ENCODE measurements around the gene NHLRC4. TPM values are rescaled to one million over a fixed set of nuclear protein-coding genes. Genes with fewer than 3 reads are reported as not detected.
A peak's percentile ranks its signal among the peaks of the same experiment; 100 is the strongest.

NHLRC4 gene
- total RNA-seq, 1 donor from 2014 or later: 1.0 TPM

- H3K9me3 Mint-ChIP-seq: no peaks in the 10 kb centered on the region
- H3K27me3 Mint-ChIP-seq: no peaks in the 10 kb centered on the region
- intact Hi-C loops (cut with micrococcal nuclease): no loop called here
- H3K36me3 Mint-ChIP-seq (ENCODE audit: low read depth): peaks cover 7% of the 10 kb centered on the region
- H3K4me3 Mint-ChIP-seq: peak overlapping the region; percentile 80
- H3K4me1 Mint-ChIP-seq: peaks cover 42% of the 10 kb centered on the region
- ChIA-PET CTCF (no interaction called here), POLR2A (interaction anchor here (0.6 kb wide), 1 partner anchor 59 kb away, joined by 3 read pairs; the partner anchor contains the start of gene WDR90)
- no peak overlapping the region for H3K27ac Mint-ChIP-seq
- TF ChIP-seq CTCF (IDR thresholded peaks at IDR 0.05): no peak
- ATAC-seq (ENCODE audit: low read depth) (no peak), DNase-seq (no peak)
Observed at GRCh38 chr16:590815-591200, 24.0 kb downstream of the NHLRC4 start.

- Mint-ChIP-seq H3K4me1 (peaks cover 42% of the 10 kb centered on the region), H3K4me3 (peak overlapping the region; percentile 80), H3K36me3 (ENCODE audit: low read depth) (peaks cover 9% of the 10 kb centered on the region), H3K27ac (no peak overlapping the region), H3K9me3 (no peaks in the 10 kb centered on the region), H3K27me3 (no peaks in the 10 kb centered on the region)
- DNase-seq (no peak), ATAC-seq (ENCODE audit: low read depth) (no peak)
- CTCF ChIA-PET: no interaction called here
- POLR2A ChIA-PET: no interaction called here
- intact Hi-C loops (cut with micrococcal nuclease): no loop called here
- TF ChIP-seq CTCF (IDR thresholded peaks at IDR 0.05): no peak
Observed at GRCh38 chr16:591231-591630, 24.4 kb downstream of the NHLRC4 start.

GRCh38 chr16:591892-592517 lies 25.2 kb downstream of the NHLRC4 start:
- DNase-seq (no peak), ATAC-seq (ENCODE audit: low read depth) (no peak)
- H3K27ac Mint-ChIP-seq: no peak overlapping the region
- no peak overlapping the region for H3K4me3 Mint-ChIP-seq
- ChIA-PET CTCF (no interaction called here), POLR2A (interaction anchor here (1.1 kb wide), 1 partner anchor 44 kb away, joined by 3 read pairs; the partner anchor contains the start of gene METTL26)
- no peaks in the 10 kb centered on the region for H3K27me3 Mint-ChIP-seq
- H3K36me3 Mint-ChIP-seq (ENCODE audit: low read depth): peaks cover 16% of the 10 kb centered on the region
- intact Hi-C loops (cut with micrococcal nuclease): no loop called here
- H3K9me3 Mint-ChIP-seq: no peaks in the 10 kb centered on the region
- H3K4me1 Mint-ChIP-seq: peaks cover 42% of the 10 kb centered on the region
- TF ChIP-seq CTCF (IDR thresholded peaks at IDR 0.05): no peak

GRCh38 chr16:592518-593306 lies 25.9 kb downstream of the NHLRC4 start:
- H3K4me1 Mint-ChIP-seq: peaks cover 37% of the 10 kb centered on the region
- H3K36me3 Mint-ChIP-seq (ENCODE audit: low read depth): peaks cover 17% of the 10 kb centered on the region
- intact Hi-C loops (cut with micrococcal nuclease): no loop called here
- POLR2A ChIA-PET: interaction anchor here (1.1 kb wide), 1 partner anchor 44 kb away, joined by 3 read pairs; the partner anchor contains the start of gene METTL26
- ATAC-seq (ENCODE audit: low read depth): no peak
- no peak overlapping the region for H3K27ac Mint-ChIP-seq
- no peak overlapping the region for H3K4me3 Mint-ChIP-seq
- CTCF ChIA-PET: interaction anchor here (0.8 kb wide), 1 partner anchor 56 kb away, joined by 4 read pairs; the partner anchor contains the start of gene WDR90
- H3K9me3 Mint-ChIP-seq: no peaks in the 10 kb centered on the region
- DNase-seq: no peak
- TF ChIP-seq CTCF (IDR thresholded peaks at IDR 0.05): no peak
- H3K27me3 Mint-ChIP-seq: no peaks in the 10 kb centered on the region

GRCh38 chr16:593406-593805 lies 26.6 kb downstream of the NHLRC4 start:
- intact Hi-C loops (cut with micrococcal nuclease): no loop called here
- no peak overlapping the region for H3K27ac Mint-ChIP-seq
- no peak for ATAC-seq (ENCODE audit: low read depth)
- peaks cover 17% of the 10 kb centered on the region for H3K36me3 Mint-ChIP-seq (ENCODE audit: low read depth)
- H3K4me1 Mint-ChIP-seq: peaks cover 30% of the 10 kb centered on the region
- H3K27me3 Mint-ChIP-seq: no peaks in the 10 kb centered on the region
- CTCF ChIA-PET: interaction anchor here (0.8 kb wide), 1 partner anchor 55 kb away, joined by 4 read pairs; the partner anchor contains the start of gene WDR90
- TF ChIP-seq CTCF (IDR thresholded peaks at IDR 0.05): no peak
- no peaks in the 10 kb centered on the region for H3K9me3 Mint-ChIP-seq
- DNase-seq: no peak
- POLR2A ChIA-PET: interaction anchor here (1.1 kb wide), 1 partner anchor 43 kb away, joined by 3 read pairs; the partner anchor contains the start of gene METTL26
- peak overlapping the region; percentile 20 for H3K4me3 Mint-ChIP-seq

Measured in activated B cell treated with CpG ODN at 0.5 μM for 24 hours (primary cell).